Fibroblast of lung (primary cell): ENCODE results near the gene CCM2. TPM values are rescaled to one million over a fixed set of nuclear protein-coding genes. Genes with fewer than 3 reads are reported as not detected.

Experiments used
- DNase-seq, 2 donors: peaks; one replicate each; pipeline versions ENCODE4 v3.0.0 to v3.0.0-alpha.2; 2010; ENCODE audit warnings: low read depth in 2 of 2
- H2AFZ ChIP-seq: 2 replicates; pipeline ENCODE4 v1.5.1; 2012; ENCODE audit warnings: low read length, control low read depth, inconsistent platforms
- H3K27ac ChIP-seq: 2 replicates; pipeline ENCODE4 v1.5.1; 2011; ENCODE audit warnings: low read length, control low read depth; ENCODE audit not compliant: insufficient read depth
- H3K27me3 ChIP-seq: 2 replicates; pipeline ENCODE4 v1.5.1; 2011; ENCODE audit warnings: mild to moderate bottlenecking, low read length; ENCODE audit not compliant: control insufficient read depth, insufficient read depth
- H3K36me3 ChIP-seq: 2 replicates; pipeline ENCODE4 v1.5.1; 2011; ENCODE audit warnings: low read length; ENCODE audit not compliant: control insufficient read depth, insufficient read depth
- H3K4me1 ChIP-seq: 2 replicates; pipeline ENCODE4 v1.5.1; 2011; ENCODE audit warnings: low read length; ENCODE audit not compliant: control insufficient read depth, insufficient read depth; ENCODE audit errors: extremely low read depth
- H3K4me2 ChIP-seq: 2 replicates; pipeline ENCODE4 v1.5.1; 2011; ENCODE audit warnings: low read length, control low read depth; ENCODE audit not compliant: insufficient read depth; ENCODE audit errors: extremely low read depth
- H3K4me3 ChIP-seq, 4 experiments: fragments of 200-600 bp in 1 of 4; sonication (generic) in 1 of 4; replicated peaks in 1 of 4; 2 replicates each; pipeline ENCODE4 v1.5.1; 2011 to 2016; ENCODE audit warnings: low read length in 4 of 4, low read depth in 3 of 4, mild to moderate bottlenecking in 3 of 4, control low read depth in 2 of 4, inconsistent platforms in 1 of 4, mixed read lengths in 1 of 4; ENCODE audit not compliant: insufficient read depth in 1 of 4; ENCODE audit errors: control extremely low read depth in 1 of 4
- H3K79me2 ChIP-seq: 2 replicates; pipeline ENCODE4 v1.5.1; 2012; ENCODE audit warnings: mild to moderate bottlenecking, low read length, inconsistent platforms; ENCODE audit not compliant: control insufficient read depth, insufficient read depth
- H3K9ac ChIP-seq: 2 replicates; pipeline ENCODE4 v1.5.1; 2011; ENCODE audit warnings: mild to moderate bottlenecking, low read length, control low read depth; ENCODE audit not compliant: insufficient read depth
- H3K9me3 ChIP-seq: 2 replicates; pipeline ENCODE4 v1.5.1; 2012; ENCODE audit warnings: low read depth, low read length; ENCODE audit not compliant: control insufficient read depth, insufficient read depth
- H4K20me1 ChIP-seq: 2 replicates; pipeline ENCODE4 v1.5.1; 2011; ENCODE audit warnings: low read length; ENCODE audit not compliant: control insufficient read depth, insufficient read depth; ENCODE audit errors: extremely low read depth
- CTCF ChIP-seq, 2 donors: IDR thresholded peaks in 1 of 2; conservative IDR thresholded peaks in 1 of 2; 1 replicate in 1 of 2; 2 replicates in 1 of 2; pipeline ENCODE4 v1.5.1; 2011 to 2012; ENCODE audit warnings: low read length in 2 of 2, control low read depth in 1 of 2, inconsistent platforms in 1 of 2, low read depth in 1 of 2, mild to moderate bottlenecking in 1 of 2
- EZH2 ChIP-seq: IDR thresholded peaks from 2 replicates; pipeline ENCODE4 v1.5.1; 2012; ENCODE audit warnings: low read length, control low read depth, mild to moderate bottlenecking; ENCODE audit errors: missing control alignments
- polyA plus RNA-seq, 2 donors: library from polyadenylated mRNA; depleted of rRNA in 1 of 2; stranded (reverse) in 1 of 2; unstranded in 1 of 2; fragments of >200 nt; gene quantifications; 2 replicates each; pipeline ENCODE4 v1.2.1, GENCODE V29; 2011 to 2012; ENCODE audit warnings: missing spikeins in 1 of 2
- total RNA-seq: library from RNA; depleted of rRNA; stranded (reverse); fragments of >200 nt; gene quantifications from 2 replicates; pipeline ENCODE4 v1.2.1, GENCODE V29; 2014

The CCM2 gene
- total and polyA plus RNA-seq, 2 donors (not counting 1 experiment from before 2014, with no cell fraction given) = 27.8 to 52.4 TPM

- no peak overlapping the region for H3K27ac ChIP-seq
- H3K4me2 ChIP-seq = no peak overlapping the region
- peaks cover 8% of the 10 kb centered on the region for H3K36me3 ChIP-seq
- no peak for TF ChIP-seq EZH2
- no peak for TF ChIP-seq CTCF (conservative IDR thresholded peaks at IDR 0.05 in 1 of 2, IDR thresholded peaks at IDR 0.05 in 1 of 2; ENCODE audit: low read depth in 1 of 2, low read length in 2 of 2)
- H3K4me1 ChIP-seq = no peaks in the 10 kb centered on the region
- no peaks in the 10 kb centered on the region for H3K79me2 ChIP-seq
- H4K20me1 ChIP-seq = no peaks in the 10 kb centered on the region
- H2AFZ ChIP-seq = no peak overlapping the region
- H3K9ac ChIP-seq = no peak overlapping the region
- DNase-seq = no peak
- H3K4me3 ChIP-seq = no peak overlapping the region
- no peaks in the 10 kb centered on the region for H3K27me3 ChIP-seq
- no peaks in the 10 kb centered on the region for H3K9me3 ChIP-seq
These were observed 66.4 kb downstream of the CCM2 start for GRCh38 chr7:45066409-45066808.

GRCh38 chr7:45067582-45067981 is 67.6 kb downstream of the CCM2 start:
- no peaks in the 10 kb centered on the region for H3K4me1 ChIP-seq
- H3K36me3 ChIP-seq = peaks cover 8% of the 10 kb centered on the region
- H2AFZ ChIP-seq = no peak overlapping the region

GRCh38 chr7:45068236-45069023 is 68.4 kb downstream of the CCM2 start:
- no peak overlapping the region for H3K4me3 ChIP-seq
- H3K9me3 ChIP-seq = no peaks in the 10 kb centered on the region
- no peaks in the 10 kb centered on the region for H4K20me1 ChIP-seq
- H3K27me3 ChIP-seq = no peaks in the 10 kb centered on the region
- no peak overlapping the region for H3K27ac ChIP-seq
- H3K9ac ChIP-seq = no peak overlapping the region
- no peaks in the 10 kb centered on the region for H3K4me1 ChIP-seq
- H3K4me2 ChIP-seq = no peak overlapping the region
- H3K36me3 ChIP-seq = peaks cover 13% of the 10 kb centered on the region
- no peak for DNase-seq
- H2AFZ ChIP-seq = no peak overlapping the region
- TF ChIP-seq CTCF (conservative IDR thresholded peaks at IDR 0.05 in 1 of 2, IDR thresholded peaks at IDR 0.05 in 1 of 2; ENCODE audit: low read depth in 1 of 2, low read length in 2 of 2) = no peak
- no peak for TF ChIP-seq EZH2
- H3K79me2 ChIP-seq = no peaks in the 10 kb centered on the region

More at GRCh38 chr7:45067582-45067981, 67.6 kb downstream of the CCM2 start:
- TF ChIP-seq EZH2 (no peak), CTCF (conservative IDR thresholded peaks at IDR 0.05 in 1 of 2, IDR thresholded peaks at IDR 0.05 in 1 of 2; ENCODE audit: low read depth in 1 of 2, low read length in 2 of 2) (no peak)
- H3K79me2 ChIP-seq = no peaks in the 10 kb centered on the region
- H3K9me3 ChIP-seq = no peaks in the 10 kb centered on the region
- no peaks in the 10 kb centered on the region for H4K20me1 ChIP-seq
- DNase-seq = no peak
- no peak overlapping the region for H3K4me2 ChIP-seq
- H3K4me3 ChIP-seq = no peak overlapping the region
- H3K9ac ChIP-seq = no peak overlapping the region
- H3K27ac ChIP-seq = no peak overlapping the region
- no peaks in the 10 kb centered on the region for H3K27me3 ChIP-seq
